ENCODE measurements around the gene ZC3H7B. TPM values are rescaled to one million over a fixed set of nuclear protein-coding genes. Genes with fewer than 3 reads are reported as not detected.

ZC3H7B gene
- total and polyA plus RNA-seq, 2 experiments from 2014 or later, result 5.4 to 54.9 TPM

GRCh38 chr22:41348964-41349484 is 47.7 kb downstream of the ZC3H7B start:
- no peak overlapping the region for H3K4me2 ChIP-seq (ENCODE audit: unreplicated experiment)
- in situ Hi-C loops (cut with MboI), result no loop called here
- no peaks in the 10 kb centered on the region for H3K79me2 ChIP-seq (ENCODE audit: insufficient read depth)
- H3K9me3 ChIP-seq (ENCODE audit: low read depth), result no peaks in the 10 kb centered on the region
- no peaks in the 10 kb centered on the region for H3F3A ChIP-seq (ENCODE audit: insufficient read depth)
- TF ChIP-seq EZH2 (IDR thresholded peaks at IDR 0.05; ENCODE audit: insufficient read depth, poor library complexity, severe bottlenecking) (no peak), EZH2phosphoT487 (IDR thresholded peaks at IDR 0.05; ENCODE audit: insufficient read depth, low read depth) (no peak)
- no peaks in the 10 kb centered on the region for H4K20me1 ChIP-seq (ENCODE audit: insufficient read depth)
- no peak for DNase-seq
- no peaks in the 10 kb centered on the region for H3K27me3 ChIP-seq (replicated peaks; ENCODE audit: insufficient read depth)
- H3K4me3 ChIP-seq, result no peak overlapping the region
- peaks cover 7% of the 10 kb centered on the region; the same call in 1 of the 2 replicates for H3K4me1 ChIP-seq (ENCODE audit: insufficient read depth)
- H3K27ac ChIP-seq, result no peak overlapping the region
- WGBS, 2 experiments (ENCODE audit: low coverage in 1 of 2, low lambda C conversion rate in 2 of 2, missing lambda C conversion rate in 2 of 2), result 99% methylated on average over 22 of the region's 22 CpGs
- no peaks in the 10 kb centered on the region for H3K9me2 ChIP-seq (ENCODE audit: insufficient read depth)
- no peaks in the 10 kb centered on the region; the same call in 1 of the 2 replicates for H3K36me3 ChIP-seq (ENCODE audit: low read depth)
- H3K9ac ChIP-seq, result no peak overlapping the region
- no peak overlapping the region for H2AFZ ChIP-seq

- in situ Hi-C loops (cut with MboI), result no loop called here
- Histone ChIP-seq H3K9me2 (ENCODE audit: insufficient read depth) (no peaks in the 10 kb centered on the region), H3K27me3 (replicated peaks; ENCODE audit: insufficient read depth) (no peaks in the 10 kb centered on the region), H3K9me3 (ENCODE audit: low read depth) (no peaks in the 10 kb centered on the region), H3K27ac (no peak overlapping the region), H4K20me1 (ENCODE audit: insufficient read depth) (no peaks in the 10 kb centered on the region), H3F3A (ENCODE audit: insufficient read depth) (no peaks in the 10 kb centered on the region), H2AFZ (no peak overlapping the region), H3K79me2 (ENCODE audit: insufficient read depth) (no peaks in the 10 kb centered on the region), H3K4me2 (ENCODE audit: unreplicated experiment) (no peak overlapping the region), H3K9ac (no peak overlapping the region), H3K4me1 (ENCODE audit: insufficient read depth) (peaks cover 7% of the 10 kb centered on the region; the same call in 1 of the 2 replicates), H3K36me3 (ENCODE audit: low read depth) (no peaks in the 10 kb centered on the region; the same call in 1 of the 2 replicates), H3K4me3 (no peak overlapping the region)
- DNase-seq, result peak; percentile 12
- WGBS, 2 experiments (ENCODE audit: low coverage in 1 of 2, low lambda C conversion rate in 2 of 2, missing lambda C conversion rate in 2 of 2), result 65 to 74% methylated on average over 4 of the region's 4 CpGs
- no peak for TF ChIP-seq EZH2 (IDR thresholded peaks at IDR 0.05; ENCODE audit: insufficient read depth, poor library complexity, severe bottlenecking)
- TF ChIP-seq EZH2phosphoT487 (IDR thresholded peaks at IDR 0.05; ENCODE audit: insufficient read depth, low read depth), result no peak
Measured at GRCh38 chr22:41350087-41350486, 48.8 kb downstream of the ZC3H7B start.

GRCh38 chr22:41351011-41351410 is 49.7 kb downstream of the ZC3H7B start:
- Histone ChIP-seq H3K9me2 (ENCODE audit: insufficient read depth) (no peaks in the 10 kb centered on the region), H3F3A (ENCODE audit: insufficient read depth) (no peaks in the 10 kb centered on the region), H3K4me1 (ENCODE audit: insufficient read depth) (peaks cover 7% of the 10 kb centered on the region; the same call in 1 of the 2 replicates), H3K36me3 (ENCODE audit: low read depth) (peaks cover 2% of the 10 kb centered on the region; the same call in 1 of the 2 replicates), H3K9ac (no peak overlapping the region), H3K79me2 (ENCODE audit: insufficient read depth) (no peaks in the 10 kb centered on the region), H3K4me3 (no peak overlapping the region), H2AFZ (no peak overlapping the region), H4K20me1 (ENCODE audit: insufficient read depth) (no peaks in the 10 kb centered on the region), H3K4me2 (ENCODE audit: unreplicated experiment) (no peak overlapping the region), H3K27ac (no peak overlapping the region), H3K27me3 (replicated peaks; ENCODE audit: insufficient read depth) (no peaks in the 10 kb centered on the region), H3K9me3 (ENCODE audit: low read depth) (no peaks in the 10 kb centered on the region)
- 90 to 99% methylated on average over 5 of the region's 5 CpGs for WGBS, 2 experiments (ENCODE audit: low coverage in 1 of 2, low lambda C conversion rate in 2 of 2, missing lambda C conversion rate in 2 of 2)
- in situ Hi-C loops (cut with MboI), result no loop called here
- TF ChIP-seq EZH2 (IDR thresholded peaks at IDR 0.05; ENCODE audit: insufficient read depth, poor library complexity, severe bottlenecking), result no peak
- no peak for TF ChIP-seq EZH2phosphoT487 (IDR thresholded peaks at IDR 0.05; ENCODE audit: insufficient read depth, low read depth)
- DNase-seq, result no peak

- no peaks in the 10 kb centered on the region for H3K79me2 ChIP-seq (ENCODE audit: insufficient read depth)
- H3K4me1 ChIP-seq (ENCODE audit: insufficient read depth), result peaks cover 7% of the 10 kb centered on the region; the same call in 1 of the 2 replicates
- no peak overlapping the region for H3K4me2 ChIP-seq (ENCODE audit: unreplicated experiment)
- in situ Hi-C loops (cut with MboI), result no loop called here
- H3K27ac ChIP-seq, result peak overlapping the region; percentile 27; the same call in 1 of the 2 replicates
- no peaks in the 10 kb centered on the region for H3K27me3 ChIP-seq (replicated peaks; ENCODE audit: insufficient read depth)
- H3K9ac ChIP-seq, result no peak overlapping the region
- 12 to 21% methylated on average over 6 of the region's 6 CpGs for WGBS, 2 experiments (ENCODE audit: low coverage in 1 of 2, low lambda C conversion rate in 2 of 2, missing lambda C conversion rate in 2 of 2)
- H3K4me3 ChIP-seq, result no peak overlapping the region
- no peaks in the 10 kb centered on the region for H4K20me1 ChIP-seq (ENCODE audit: insufficient read depth)
- peaks cover 5% of the 10 kb centered on the region; the same call in 1 of the 2 replicates for H3K36me3 ChIP-seq (ENCODE audit: low read depth)
- no peaks in the 10 kb centered on the region for H3K9me2 ChIP-seq (ENCODE audit: insufficient read depth)
- DNase-seq, result peak; percentile 79
- no peaks in the 10 kb centered on the region for H3K9me3 ChIP-seq (ENCODE audit: low read depth)
- no peaks in the 10 kb centered on the region for H3F3A ChIP-seq (ENCODE audit: insufficient read depth)
- TF ChIP-seq EZH2 (IDR thresholded peaks at IDR 0.05; ENCODE audit: insufficient read depth, poor library complexity, severe bottlenecking) (no peak), EZH2phosphoT487 (IDR thresholded peaks at IDR 0.05; ENCODE audit: insufficient read depth, low read depth) (no peak)
- H2AFZ ChIP-seq, result no peak overlapping the region
Measured at GRCh38 chr22:41352058-41352457, 50.7 kb downstream of the ZC3H7B start.
